Mesenchymal stem cell (in vitro differentiated cells and primary cell): ENCODE measurements around the gene HEXA.
A peak's percentile ranks its signal among the peaks of the same experiment; 100 is the strongest.
"Not testable (repeated sequence)": the region's sequence is repeated elsewhere in the genome, so short reads cannot be mapped to it uniquely, and the experiment has no call there.

Experiments used
- DNase-seq: peaks from one replicate; pipeline ENCODE4 v3.0.0-alpha.2; 2013
- H2AFZ ChIP-seq: one replicate; pipeline ENCODE4 v1.6.1; 2013; ENCODE audit warnings: low read depth, mild to moderate bottlenecking, control low read depth, inconsistent platforms, low read length, moderate library complexity
- H2AK5ac ChIP-seq: 2 replicates; pipeline ENCODE4 v1.6.1; 2013; ENCODE audit warnings: low read length, moderate library complexity, mild to moderate bottlenecking, inconsistent platforms; ENCODE audit not compliant: severe bottlenecking
- H2BK120ac ChIP-seq: one replicate; pipeline ENCODE4 v1.6.1; 2013; ENCODE audit warnings: low read depth, mild to moderate bottlenecking, inconsistent platforms, low read length, moderate library complexity
- H2BK12ac ChIP-seq, 2 experiments: one replicate each; pipeline ENCODE4 v1.6.1; 2013; ENCODE audit warnings: inconsistent platforms in 2 of 2, low read length in 2 of 2, mild to moderate bottlenecking in 2 of 2, moderate library complexity in 2 of 2, control low read depth in 1 of 2
- H2BK15ac ChIP-seq: one replicate; pipeline ENCODE4 v1.6.1; 2013; ENCODE audit warnings: mild to moderate bottlenecking, low read depth, inconsistent platforms; ENCODE audit not compliant: poor library complexity, severe bottlenecking
- H2BK5ac ChIP-seq: 2 replicates; pipeline ENCODE4 v1.6.1; 2013; ENCODE audit warnings: low read depth, mild to moderate bottlenecking, low read length, control low read depth, inconsistent platforms; ENCODE audit not compliant: poor library complexity, severe bottlenecking
- H3K14ac ChIP-seq, 2 experiments: one replicate each; pipeline ENCODE4 v1.6.1; 2013; ENCODE audit warnings: inconsistent platforms in 2 of 2, low read length in 2 of 2, control low read depth in 1 of 2, mild to moderate bottlenecking in 1 of 2, moderate library complexity in 1 of 2
- H3K18ac ChIP-seq, 2 experiments: one replicate each; pipeline ENCODE4 v1.6.1; 2013; ENCODE audit warnings: inconsistent platforms in 2 of 2, low read length in 2 of 2, control low read depth in 1 of 2, low read depth in 1 of 2, mild to moderate bottlenecking in 1 of 2
- H3K23ac ChIP-seq, 2 experiments: one replicate each; pipeline ENCODE4 v1.6.1; 2013; ENCODE audit warnings: inconsistent platforms in 2 of 2, low read length in 2 of 2, mild to moderate bottlenecking in 2 of 2, moderate library complexity in 2 of 2, control low read depth in 1 of 2
- H3K27ac ChIP-seq: 2 replicates; pipeline ENCODE4 v1.5.1; 2013; ENCODE audit warnings: mild to moderate bottlenecking, moderate library complexity, low read length, control low read depth, inconsistent platforms; ENCODE audit not compliant: poor library complexity, severe bottlenecking
- H3K27me3 ChIP-seq, 2 experiments: 2 replicates each; pipeline versions ENCODE4 v1.6.1 to v1.7.0; 2013; ENCODE audit warnings: low read length in 2 of 2, mild to moderate bottlenecking in 2 of 2, moderate library complexity in 2 of 2, control low read depth in 1 of 2, inconsistent platforms in 1 of 2; ENCODE audit not compliant: control insufficient read depth in 1 of 2, insufficient read depth in 1 of 2
- H3K36me3 ChIP-seq, 2 experiments: 2 replicates each; pipeline versions ENCODE4 v1.6.1 to v1.7.0; 2013; ENCODE audit warnings: low read length in 2 of 2, control low read depth in 1 of 2, inconsistent platforms in 1 of 2, low read depth in 1 of 2, mild to moderate bottlenecking in 1 of 2; ENCODE audit not compliant: insufficient read depth in 2 of 2, control insufficient read depth in 1 of 2
- H3K4ac ChIP-seq, 2 experiments: one replicate each; pipeline ENCODE4 v1.6.1; 2013; ENCODE audit warnings: inconsistent platforms in 2 of 2, low read length in 2 of 2, mild to moderate bottlenecking in 2 of 2, moderate library complexity in 2 of 2, control low read depth in 1 of 2, low read depth in 1 of 2
- H3K4me1 ChIP-seq: 2 replicates; pipeline ENCODE4 v1.6.1; 2013; ENCODE audit warnings: low read depth, low read length, control low read depth; ENCODE audit not compliant: control insufficient read depth, insufficient read depth
- H3K4me2 ChIP-seq: 2 replicates; pipeline ENCODE4 v1.6.1; 2013; ENCODE audit warnings: low read length, mild to moderate bottlenecking, inconsistent platforms; ENCODE audit not compliant: poor library complexity, severe bottlenecking
- H3K4me3 ChIP-seq, 2 experiments: 2 replicates each; pipeline versions ENCODE4 v1.5.1 to v1.7.0; 2013; ENCODE audit warnings: low read length in 2 of 2, mild to moderate bottlenecking in 2 of 2, control low read depth in 1 of 2, low read depth in 1 of 2; ENCODE audit not compliant: insufficient read depth in 1 of 2
- H3K79me1 ChIP-seq: replicated peaks from 2 replicates; pipeline ENCODE4 v1.6.1; 2013; ENCODE audit warnings: mild to moderate bottlenecking, control low read depth, low read length, inconsistent platforms; ENCODE audit not compliant: poor library complexity, severe bottlenecking
- H3K9ac ChIP-seq: 2 replicates; pipeline ENCODE4 v1.7.0; 2013; ENCODE audit warnings: mild to moderate bottlenecking, low read length, moderate library complexity
- H3K9me3 ChIP-seq: 2 replicates; pipeline ENCODE4 v1.7.0; 2013; ENCODE audit warnings: mild to moderate bottlenecking, low read length; ENCODE audit not compliant: control insufficient read depth
- H4K8ac ChIP-seq: one replicate; pipeline ENCODE4 v1.6.1; 2013; ENCODE audit warnings: inconsistent platforms, mild to moderate bottlenecking, low read length, moderate library complexity
- H4K91ac ChIP-seq: one replicate; pipeline ENCODE4 v1.6.1; 2013; ENCODE audit warnings: mild to moderate bottlenecking, low read length, inconsistent platforms
- WGBS: methylation state at CpG from one replicate; pipeline ENCODE4 v1.1.7; 2013; ENCODE audit warnings: mixed read lengths; 5-methylcytosine and 5-hydroxymethylcytosine counted together

HEXA gene

DNA sequence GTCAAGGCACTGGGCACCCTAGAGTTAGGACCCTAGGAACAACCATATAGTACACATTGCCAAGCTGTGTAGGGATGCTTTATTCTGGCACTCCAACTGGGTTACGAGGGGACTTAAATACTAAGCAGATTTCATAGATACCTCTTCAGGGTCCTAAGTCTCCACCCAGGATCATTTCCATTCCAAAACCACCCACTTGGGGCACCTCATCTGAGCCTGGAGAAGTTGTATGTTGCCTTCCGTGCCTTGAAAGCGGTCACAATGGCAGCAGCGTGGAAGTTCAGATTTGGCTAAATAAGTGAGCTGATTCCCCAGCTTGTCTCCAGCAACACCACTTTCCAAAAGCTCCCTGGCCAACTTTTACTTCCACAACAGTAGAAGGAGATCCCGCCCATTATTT, 26.9 kb upstream of the HEXA start:
- Histone ChIP-seq H3K4me1 (no peaks in the 10 kb centered on the region), H3K79me1 (no peaks in the 10 kb centered on the region), H2BK15ac (no peak overlapping the region), H3K9me3 (no peaks in the 10 kb centered on the region), H3K27me3 (peaks cover 63 to 64% of the 10 kb centered on the region in 2 experiments), H4K8ac (no peak overlapping the region), H3K4ac (no peak overlapping the region), H4K91ac (no peak overlapping the region), H3K36me3 (no peaks in the 10 kb centered on the region), H3K4me2 (no peak overlapping the region), H3K27ac (no peak overlapping the region), H3K23ac (no peak overlapping the region), H2BK5ac (no peak overlapping the region), H3K14ac (no peak overlapping the region), H2AK5ac (no peak overlapping the region), H3K4me3 (no peak overlapping the region), H2BK12ac (no peak overlapping the region), H3K9ac (no peak overlapping the region), H2AFZ (no peak overlapping the region), H3K18ac (no peak overlapping the region), H2BK120ac (no peak overlapping the region)
- no peak for DNase-seq
- 89% methylated on average over 5 of the region's 5 CpGs for WGBS

DNA sequence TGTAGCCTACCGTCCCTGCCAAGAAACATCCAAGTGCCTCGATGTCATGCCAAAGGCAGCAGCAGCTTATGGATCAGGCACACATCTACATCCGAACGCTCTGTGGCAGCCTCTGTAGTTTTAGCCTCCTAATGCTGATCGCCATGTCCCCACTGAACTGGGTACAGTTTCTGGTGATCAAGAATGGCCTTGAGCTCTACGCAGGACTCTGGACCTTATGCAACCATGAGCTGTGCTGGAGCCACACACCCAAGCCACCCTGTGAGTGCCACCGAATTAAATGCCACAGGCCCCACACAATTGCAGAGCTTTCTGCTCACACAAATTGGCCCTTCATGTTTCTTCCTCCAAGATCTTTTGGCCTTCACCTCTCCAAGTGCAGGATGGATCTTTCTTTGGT, 22.8 kb upstream of the HEXA start:
- H2BK15ac ChIP-seq: no peak overlapping the region
- no peak overlapping the region for H2BK120ac ChIP-seq
- H3K14ac ChIP-seq: no peak overlapping the region
- no peak overlapping the region for H3K4me3 ChIP-seq
- no peak overlapping the region for H4K91ac ChIP-seq
- H3K23ac ChIP-seq: no peak overlapping the region
- no peak overlapping the region for H2AFZ ChIP-seq
- WGBS: 97% methylated on average over 7 of the region's 7 CpGs
- H3K79me1 ChIP-seq: no peaks in the 10 kb centered on the region
- no peak overlapping the region for H2BK12ac ChIP-seq
- DNase-seq: no peak
- peaks cover 41 to 42% of the 10 kb centered on the region in 2 experiments for H3K27me3 ChIP-seq
- no peak overlapping the region for H2AK5ac ChIP-seq
- peak overlapping the region; percentile 37 for H4K8ac ChIP-seq
- no peak overlapping the region for H2BK5ac ChIP-seq
- no peaks in the 10 kb centered on the region for H3K4me1 ChIP-seq
- H3K36me3 ChIP-seq: no peaks in the 10 kb centered on the region
- H3K18ac ChIP-seq: no peak overlapping the region
- H3K4ac ChIP-seq: no peak overlapping the region
- H3K27ac ChIP-seq: no peak overlapping the region
- no peaks in the 10 kb centered on the region for H3K9me3 ChIP-seq
- H3K4me2 ChIP-seq: no peak overlapping the region
- no peak overlapping the region for H3K9ac ChIP-seq

DNA sequence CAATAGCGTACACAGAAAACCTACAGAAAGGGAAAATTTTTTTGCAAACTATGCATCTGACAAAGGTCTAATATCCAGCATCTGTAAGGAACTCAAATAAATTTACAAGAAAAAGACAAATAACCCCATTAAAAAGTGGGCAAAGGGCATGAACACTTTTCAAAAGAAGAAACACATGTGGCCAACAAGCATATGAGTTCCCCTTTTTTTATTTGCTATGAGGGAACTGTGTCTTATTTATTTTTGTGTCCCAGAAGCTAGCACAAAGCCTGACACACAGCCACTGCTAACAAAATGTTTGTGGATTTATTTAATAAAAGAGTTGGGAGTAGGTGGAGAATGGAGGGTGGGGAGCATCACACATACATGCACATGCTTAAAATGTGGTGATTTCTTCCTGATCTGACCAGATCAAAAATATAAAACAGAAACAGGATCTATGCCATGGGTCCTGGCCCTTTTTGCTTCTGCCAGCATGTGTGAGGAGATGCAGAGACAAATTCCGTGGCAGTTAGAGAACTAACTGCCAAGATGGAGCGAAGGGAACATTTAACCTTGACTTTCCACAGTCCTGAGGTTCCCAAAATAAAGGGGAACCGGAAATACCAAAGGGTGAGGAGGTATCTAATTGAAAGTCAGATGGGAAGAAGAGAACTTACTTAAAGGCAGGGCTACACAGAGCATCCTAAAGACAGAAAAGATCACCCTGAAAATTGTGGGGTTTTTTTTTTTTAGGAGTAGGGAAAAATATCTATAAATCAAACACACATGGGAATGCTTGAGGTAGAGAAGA, 22.2 kb upstream of the HEXA start, which contains the start of gene TMEM202:
TSS of gene TMEM202 (plus strand) at position 510 of the 793 bp plus-strand sequence. CDS start at position 532, 22 bp downstream.
- no peaks in the 10 kb centered on the region for H3K79me1 ChIP-seq
- WGBS: 74% methylated on average over 4 of the region's 4 CpGs

DNA sequence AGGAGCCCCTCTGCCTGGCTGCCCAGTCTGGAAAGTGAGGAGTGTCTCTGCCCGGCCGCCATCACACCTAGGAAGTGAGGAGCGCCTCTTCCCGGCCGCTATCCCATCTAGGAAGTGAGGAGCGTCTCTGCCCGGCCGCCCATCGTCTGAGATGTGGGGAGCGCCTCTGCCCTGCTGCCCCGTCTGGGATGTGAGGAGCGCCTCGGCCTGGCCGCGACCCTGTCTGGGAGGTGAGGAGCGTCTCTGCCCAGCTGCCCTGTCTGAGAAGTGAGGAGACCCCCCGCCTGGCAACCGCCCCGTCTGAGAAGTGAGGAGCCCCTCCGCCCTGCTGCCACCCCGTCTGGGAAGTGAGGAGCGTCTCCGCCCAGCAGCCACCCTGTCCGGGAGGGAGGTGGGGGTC, 20.5 kb upstream of the HEXA start:
- not testable (repeated sequence) for H2AK5ac ChIP-seq, H3K27ac ChIP-seq, H4K91ac ChIP-seq, H3K36me3 ChIP-seq, H2AFZ ChIP-seq, H3K4me3 ChIP-seq, H3K4me1 ChIP-seq, H2BK15ac ChIP-seq, H3K79me1 ChIP-seq, H3K4ac ChIP-seq, H4K8ac ChIP-seq, H2BK5ac ChIP-seq, H3K9ac ChIP-seq, H3K14ac ChIP-seq, DNase-seq, H3K9me3 ChIP-seq, H3K4me2 ChIP-seq, H3K18ac ChIP-seq, H2BK120ac ChIP-seq, H2BK12ac ChIP-seq, H3K23ac ChIP-seq
- peaks cover 25 to 30% of the 10 kb centered on the region in 2 experiments for H3K27me3 ChIP-seq
- 98% methylated on average over 7 of the region's 24 CpGs for WGBS

More for the DNA sequence above, 22.2 kb upstream of the HEXA start, which contains the start of gene TMEM202:
- Histone ChIP-seq H2AK5ac (no peak within 1 kb of the TSS), H2BK5ac (no peak within 1 kb of the TSS), H4K91ac (no peak within 1 kb of the TSS), H3K4me2 (no peak within 1 kb of the TSS), H3K4me3 (no peak within 1 kb of the TSS), H2AFZ (no peak within 1 kb of the TSS), H3K27me3 (peaks cover 37 to 40% of the 10 kb centered on the region in 2 experiments), H4K8ac (peak within 1 kb of the TSS; percentile 37), H3K18ac (no peak within 1 kb of the TSS), H2BK15ac (no peak within 1 kb of the TSS), H3K23ac (no peak within 1 kb of the TSS), H2BK12ac (no peak within 1 kb of the TSS), H3K9me3 (no peaks in the 10 kb centered on the region), H3K9ac (no peak within 1 kb of the TSS), H3K4me1 (no peaks in the 10 kb centered on the region), H3K36me3 (no peaks in the 10 kb centered on the region), H3K4ac (no peak within 1 kb of the TSS), H3K14ac (no peak within 1 kb of the TSS), H2BK120ac (no peak within 1 kb of the TSS), H3K27ac (no peak within 1 kb of the TSS)
- no peak for DNase-seq
